Measurements from ENCODE around the gene ANXA6. TPM values are rescaled to one million over a fixed set of nuclear protein-coding genes. Genes with fewer than 3 reads are reported as not detected.

The ANXA6 gene
- total RNA-seq, 1 donor from 2014 or later = 224 TPM

DNA sequence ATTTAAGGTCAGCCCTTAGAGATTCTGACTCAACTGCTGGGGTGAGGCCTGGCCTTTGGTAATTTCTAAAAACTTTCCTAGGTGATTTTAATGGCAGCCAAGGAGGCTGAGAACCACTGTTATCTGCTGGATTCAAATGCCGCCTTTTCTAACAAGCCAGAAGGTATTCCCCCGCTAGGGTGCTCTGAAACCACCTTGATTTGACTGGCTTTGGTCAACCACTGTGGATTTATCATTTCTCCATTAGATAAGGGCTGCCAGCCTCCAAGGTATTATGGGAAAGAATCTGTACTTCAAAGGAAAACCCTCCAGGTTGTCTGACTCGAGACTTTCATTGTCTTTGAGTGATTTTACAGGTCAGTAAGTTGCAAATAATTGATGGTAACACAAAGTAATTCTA lies 4.3 kb downstream of the ANXA6 start:
- peaks cover 60% of the 10 kb centered on the region for H3K4me1 Mint-ChIP-seq (ENCODE audit: unreplicated experiment)
- peaks cover 5% of the 10 kb centered on the region for H3K36me3 Mint-ChIP-seq (ENCODE audit: low read depth, unreplicated experiment)
- H3K27me3 Mint-ChIP-seq (ENCODE audit: unreplicated experiment) = peaks cover 6% of the 10 kb centered on the region
- DNase-seq (ENCODE audit: low spot score) = no peak
- H3K4me3 Mint-ChIP-seq (ENCODE audit: unreplicated experiment) = no peak overlapping the region
- no peak overlapping the region for H3K27ac Mint-ChIP-seq (ENCODE audit: unreplicated experiment)
- H3K9me3 Mint-ChIP-seq (ENCODE audit: unreplicated experiment) = no peaks in the 10 kb centered on the region
- TF ChIP-seq, protein P1, sequence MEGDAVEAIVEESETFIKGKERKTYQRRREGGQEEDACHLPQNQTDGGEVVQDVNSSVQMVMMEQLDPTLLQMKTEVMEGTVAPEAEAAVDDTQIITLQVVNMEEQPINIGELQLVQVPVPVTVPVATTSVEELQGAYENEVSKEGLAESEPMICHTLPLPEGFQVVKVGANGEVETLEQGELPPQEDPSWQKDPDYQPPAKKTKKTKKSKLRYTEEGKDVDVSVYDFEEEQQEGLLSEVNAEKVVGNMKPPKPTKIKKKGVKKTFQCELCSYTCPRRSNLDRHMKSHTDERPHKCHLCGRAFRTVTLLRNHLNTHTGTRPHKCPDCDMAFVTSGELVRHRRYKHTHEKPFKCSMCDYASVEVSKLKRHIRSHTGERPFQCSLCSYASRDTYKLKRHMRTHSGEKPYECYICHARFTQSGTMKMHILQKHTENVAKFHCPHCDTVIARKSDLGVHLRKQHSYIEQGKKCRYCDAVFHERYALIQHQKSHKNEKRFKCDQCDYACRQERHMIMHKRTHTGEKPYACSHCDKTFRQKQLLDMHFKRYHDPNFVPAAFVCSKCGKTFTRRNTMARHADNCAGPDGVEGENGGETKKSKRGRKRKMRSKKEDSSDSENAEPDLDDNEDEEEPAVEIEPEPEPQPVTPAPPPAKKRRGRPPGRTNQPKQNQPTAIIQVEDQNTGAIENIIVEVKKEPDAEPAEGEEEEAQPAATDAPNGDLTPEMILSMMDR (IDR thresholded peaks at IDR 0.05; ENCODE audit: unreplicated experiment) = no peak

- no peaks in the 10 kb centered on the region for H3K9me3 Mint-ChIP-seq (ENCODE audit: unreplicated experiment)
- TF ChIP-seq, protein P1 (IDR thresholded peaks at IDR 0.05; ENCODE audit: unreplicated experiment) = no peak
- H3K27ac Mint-ChIP-seq (ENCODE audit: unreplicated experiment) = peak overlapping the region; percentile 50
- H3K4me1 Mint-ChIP-seq (ENCODE audit: unreplicated experiment) = peaks cover 56% of the 10 kb centered on the region
- peaks cover 11% of the 10 kb centered on the region for H3K36me3 Mint-ChIP-seq (ENCODE audit: low read depth, unreplicated experiment)
- no peak for DNase-seq (ENCODE audit: low spot score)
- no peak overlapping the region for H3K4me3 Mint-ChIP-seq (ENCODE audit: unreplicated experiment)
- H3K27me3 Mint-ChIP-seq (ENCODE audit: unreplicated experiment) = peaks cover 7% of the 10 kb centered on the region
These were observed 5.8 kb downstream of the ANXA6 start for GRCh38 chr5:151151793-151152192.

GRCh38 chr5:151151263-151151660 lies 6.3 kb downstream of the ANXA6 start:
- Mint-ChIP-seq H3K36me3 (ENCODE audit: low read depth, unreplicated experiment) (peaks cover 12% of the 10 kb centered on the region), H3K4me3 (ENCODE audit: unreplicated experiment) (no peak overlapping the region), H3K9me3 (ENCODE audit: unreplicated experiment) (no peaks in the 10 kb centered on the region), H3K4me1 (ENCODE audit: unreplicated experiment) (peaks cover 54% of the 10 kb centered on the region), H3K27me3 (ENCODE audit: unreplicated experiment) (peaks cover 7% of the 10 kb centered on the region), H3K27ac (ENCODE audit: unreplicated experiment) (peak overlapping the region; percentile 86)
- TF ChIP-seq, protein P1 (IDR thresholded peaks at IDR 0.05; ENCODE audit: unreplicated experiment) = no peak
- no peak for DNase-seq (ENCODE audit: low spot score)

DNA sequence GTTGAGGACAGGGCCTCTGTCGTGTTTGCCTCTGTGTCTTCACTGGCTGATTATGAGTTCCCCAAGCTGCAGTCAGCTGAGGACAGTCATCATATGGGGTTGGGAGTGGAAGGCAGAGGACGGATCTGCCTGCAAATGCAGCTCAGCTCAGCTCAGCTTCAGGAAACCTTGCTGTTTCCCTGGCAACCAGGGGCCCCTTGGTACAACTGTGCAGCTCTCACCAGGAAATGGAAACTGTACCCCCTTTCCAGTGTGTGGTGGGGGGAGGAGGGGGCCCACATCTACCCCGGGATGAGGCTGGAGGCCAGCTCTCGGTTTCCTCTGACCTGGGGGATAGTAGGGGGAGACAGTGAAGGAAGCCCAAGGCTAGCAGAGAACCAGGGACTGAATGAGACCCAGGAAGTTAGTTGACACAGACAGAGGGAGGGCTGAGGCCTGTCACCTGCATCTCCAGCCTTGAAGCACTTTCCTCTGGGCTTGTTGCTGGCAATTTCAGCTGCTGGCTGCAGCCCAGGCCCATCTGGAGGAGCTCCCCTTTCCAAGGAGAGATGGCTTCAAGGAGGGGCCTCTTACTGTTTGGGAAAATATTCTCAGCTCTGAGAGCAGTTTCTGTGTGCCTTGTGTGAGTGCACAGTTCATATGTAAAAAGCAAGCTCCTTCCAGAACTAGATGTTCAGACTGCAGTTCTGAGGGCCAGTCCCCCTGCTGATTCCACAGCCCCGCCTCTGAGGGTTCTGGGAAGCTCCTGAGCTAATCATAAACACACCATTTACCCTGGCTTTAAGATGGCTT lies 6.9 kb downstream of the ANXA6 start:
- Mint-ChIP-seq H3K27ac (ENCODE audit: unreplicated experiment) (peak overlapping the region; percentile 86), H3K27me3 (ENCODE audit: unreplicated experiment) (peaks cover 8% of the 10 kb centered on the region), H3K4me3 (ENCODE audit: unreplicated experiment) (peak overlapping the region; percentile 44), H3K36me3 (ENCODE audit: low read depth, unreplicated experiment) (peaks cover 16% of the 10 kb centered on the region), H3K4me1 (ENCODE audit: unreplicated experiment) (peaks cover 54% of the 10 kb centered on the region), H3K9me3 (ENCODE audit: unreplicated experiment) (no peaks in the 10 kb centered on the region)
- TF ChIP-seq, protein P1 (IDR thresholded peaks at IDR 0.05; ENCODE audit: unreplicated experiment) = no peak
- DNase-seq (ENCODE audit: low spot score) = peak; percentile 29

DNA sequence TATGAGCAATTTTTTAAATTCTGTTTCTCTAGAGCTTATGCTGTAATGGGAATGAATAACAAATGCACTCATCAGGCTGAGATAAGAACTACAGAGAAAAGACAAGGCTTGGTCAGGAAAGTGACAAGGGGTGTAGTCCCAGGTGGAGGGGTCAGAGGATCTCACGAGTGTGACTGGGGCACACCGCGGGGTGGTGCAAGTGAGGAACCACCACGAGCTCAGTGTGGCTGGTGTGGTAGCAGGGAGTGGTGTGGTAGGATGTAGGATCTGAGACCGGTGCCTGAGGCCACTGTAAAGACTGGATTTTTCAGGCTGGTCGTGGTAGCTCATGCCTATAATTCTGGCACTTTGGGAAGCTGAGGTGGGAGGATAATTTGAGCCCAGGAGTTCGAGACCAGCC lies 9.0 kb downstream of the ANXA6 start:
- Mint-ChIP-seq H3K4me1 (ENCODE audit: unreplicated experiment) (peaks cover 48% of the 10 kb centered on the region), H3K27me3 (ENCODE audit: unreplicated experiment) (peaks cover 11% of the 10 kb centered on the region), H3K9me3 (ENCODE audit: unreplicated experiment) (no peaks in the 10 kb centered on the region), H3K36me3 (ENCODE audit: low read depth, unreplicated experiment) (peaks cover 30% of the 10 kb centered on the region), H3K27ac (ENCODE audit: unreplicated experiment) (peak overlapping the region; percentile 36), H3K4me3 (ENCODE audit: unreplicated experiment) (no peak overlapping the region)
- TF ChIP-seq, protein P1 (IDR thresholded peaks at IDR 0.05; ENCODE audit: unreplicated experiment) = no peak
- no peak for DNase-seq (ENCODE audit: low spot score)

All from endothelial cell (in vitro differentiated cells).